A673 (cell line): ENCODE measurements around the gene HPSE. TPM values are rescaled to one million over a fixed set of nuclear protein-coding genes. Genes with fewer than 3 reads are reported as not detected.

Experiments
- BruUV-seq: library from RNA; stranded (reverse); fragments of 400-500 nt; replicated peaks from 2 replicates; lab custom pipeline; 2021; lab: Mats Ljungman, UMichigan
- CTCF ChIA-PET: fragments of 300-600 bp; sonication (Branson Sonifier 250); formaldehyde crosslinking; loops from one replicate; lab custom pipeline; 2022; ENCODE audit warnings: antibody characterized with exemption; lab: Charles Lee
- POLR2A ChIA-PET: fragments of 300-600 bp; sonication (Branson Sonifier 250); formaldehyde crosslinking; loops from one replicate; lab custom pipeline; 2022; ENCODE audit warnings: antibody characterized with exemption; ENCODE audit not compliant: low non-redundant PET; lab: Charles Lee
- DNase-seq: peaks from one replicate; pipeline ENCODE4 v3.0.0-alpha.2; 2015; ENCODE audit warnings: low spot score
- H3K27ac ChIP-seq: fragments of 200-600 bp; sonication (generic); 2 replicates; pipeline ENCODE4 v1.5.1; 2016; ENCODE audit warnings: mixed run types, low read depth, mild to moderate bottlenecking, mixed read lengths, antibody characterized with exemption, low read length; ENCODE audit not compliant: poor library complexity, severe bottlenecking
- H3K27me3 ChIP-seq: fragments of 200-600 bp; sonication (generic); replicated peaks from 2 replicates; pipeline ENCODE4 v1.6.1; 2017; ENCODE audit warnings: mixed run types, low read depth, mild to moderate bottlenecking, mixed read lengths, antibody characterized with exemption, low read length; ENCODE audit not compliant: insufficient read depth, poor library complexity
- H3K36me3 ChIP-seq: fragments of 200-600 bp; sonication (generic); 2 replicates; pipeline ENCODE4 v1.6.1; 2016; ENCODE audit warnings: mixed run types, mild to moderate bottlenecking, mixed read lengths, antibody characterized with exemption, low read length; ENCODE audit not compliant: insufficient read depth, poor library complexity, severe bottlenecking
- H3K4me1 ChIP-seq: fragments of 200-600 bp; sonication (generic); 2 replicates; pipeline ENCODE4 v1.6.1; 2017; ENCODE audit warnings: mixed run types, mild to moderate bottlenecking, mixed read lengths, antibody characterized with exemption, low read length; ENCODE audit not compliant: insufficient read depth, poor library complexity, severe bottlenecking
- H3K4me3 ChIP-seq: fragments of 200-600 bp; sonication (generic); 2 replicates; pipeline ENCODE4 v1.5.1; 2016; ENCODE audit warnings: low read depth, mixed run types, mild to moderate bottlenecking, mixed read lengths, low read length; ENCODE audit not compliant: poor library complexity, severe bottlenecking
- H3K9me3 ChIP-seq: fragments of 200-600 bp; sonication (generic); 2 replicates; pipeline ENCODE4 v1.6.1; 2016; ENCODE audit warnings: mixed run types, low read depth, mild to moderate bottlenecking, mixed read lengths, antibody characterized with exemption, low read length; ENCODE audit not compliant: poor library complexity, severe bottlenecking
- CTCF ChIP-seq: fragments of 300-800, 200-600 bp; sonication (generic); conservative IDR thresholded peaks from 2 replicates; pipeline ENCODE4 v1.5.1; 2017; ENCODE audit warnings: low read depth, mild to moderate bottlenecking, antibody characterized with exemption, low read length, moderate library complexity, mixed read lengths
- EZH2 ChIP-seq: fragments of 200-600 bp; sonication (generic); IDR thresholded peaks from 2 replicates; pipeline ENCODE4 v1.6.1; 2017; ENCODE audit warnings: borderline replicate concordance, low read depth, mild to moderate bottlenecking, mixed read lengths, antibody characterized with exemption, low read length; ENCODE audit not compliant: poor library complexity, severe bottlenecking
- intact Hi-C: fragments of 100-400 bp; cut with micrococcal nuclease; formaldehyde crosslinking; loops from one replicate; pipeline ENCODE4 v1.10.0; 2022; ENCODE audit not compliant: unreplicated experiment
- total RNA-seq: library from RNA; stranded (reverse); gene quantifications from 2 replicates; pipeline ENCODE4 v1.2.3, GENCODE V29; 2021

Gene HPSE
- total RNA-seq, 1 experiment from 2014 or later: 0.84 TPM

GRCh38 chr4:83250687-83251446 is 83.8 kb downstream of the HPSE start:
- H3K27me3 ChIP-seq: no peaks in the 10 kb centered on the region
- H3K9me3 ChIP-seq: no peaks in the 10 kb centered on the region
- no peak for DNase-seq
- BruUV-seq: no TSS peak
- H3K4me3 ChIP-seq: no peak overlapping the region
- H3K27ac ChIP-seq: no peak overlapping the region
- intact Hi-C loops: no loop called here
- CTCF ChIA-PET: no interaction called here
- H3K4me1 ChIP-seq: no peaks in the 10 kb centered on the region
- POLR2A ChIA-PET: no interaction called here
- no peak for TF ChIP-seq CTCF
- no peak for TF ChIP-seq EZH2
- H3K36me3 ChIP-seq: no peaks in the 10 kb centered on the region

GRCh38 chr4:83248486-83248885 is 86.2 kb downstream of the HPSE start:
- Histone ChIP-seq H3K36me3 (no peaks in the 10 kb centered on the region), H3K4me1 (no peaks in the 10 kb centered on the region), H3K27me3 (no peaks in the 10 kb centered on the region), H3K27ac (no peak overlapping the region), H3K4me3 (no peak overlapping the region), H3K9me3 (no peaks in the 10 kb centered on the region)
- CTCF ChIA-PET: no interaction called here
- intact Hi-C loops: no loop called here
- TF ChIP-seq EZH2 (no peak), CTCF (no peak)
- POLR2A ChIA-PET: no interaction called here
- no peak for DNase-seq
- no TSS peak for BruUV-seq

DNA sequence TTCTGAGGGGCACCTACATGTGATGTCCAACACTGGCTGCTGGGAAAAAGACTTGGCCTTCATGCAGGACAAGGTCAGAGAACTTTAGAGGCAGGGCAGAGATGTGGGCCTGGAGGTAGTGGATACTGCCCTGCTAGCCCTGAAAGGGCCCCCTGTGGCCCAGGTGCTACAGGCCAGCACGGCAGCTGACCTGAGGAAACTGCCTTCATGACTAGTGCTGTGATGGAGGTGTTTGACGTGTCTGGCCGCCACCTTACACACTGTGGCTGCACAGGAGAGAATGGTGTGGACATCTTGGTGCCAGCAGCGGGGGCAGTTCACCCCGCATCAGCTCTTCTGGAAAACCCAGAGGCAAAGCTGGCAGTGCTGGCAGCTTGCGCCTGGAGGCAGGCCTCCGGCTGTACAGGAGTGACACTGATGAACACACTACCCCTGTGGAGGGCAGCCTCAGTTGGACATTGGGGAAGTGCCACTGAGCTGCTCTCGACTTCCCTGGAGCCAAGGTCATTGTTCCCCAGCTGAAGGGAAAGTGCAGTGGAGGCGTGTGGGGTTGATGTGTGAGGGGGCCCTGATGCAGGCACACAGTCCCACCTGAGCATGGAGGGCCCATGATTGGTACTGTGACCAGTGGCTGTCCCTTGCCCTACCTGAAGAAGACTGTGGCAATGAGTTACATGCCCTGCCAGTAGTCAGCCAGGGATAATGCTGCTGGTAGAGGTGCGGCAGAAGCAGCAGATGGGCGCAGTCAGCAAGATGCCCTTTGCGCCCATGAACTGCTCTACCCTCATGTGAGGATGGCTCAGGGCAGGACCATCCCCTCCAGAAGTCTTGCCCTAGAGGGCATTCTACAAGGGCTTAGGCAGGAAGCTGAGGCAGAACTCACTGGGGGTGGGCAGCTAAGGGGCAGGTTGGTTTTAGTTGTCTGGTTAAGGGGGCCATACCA is 87.0 kb downstream of the HPSE start:
- no peaks in the 10 kb centered on the region for H3K4me1 ChIP-seq
- BruUV-seq: no TSS peak
- CTCF ChIA-PET: no interaction called here
- intact Hi-C loops: no loop called here
- no peaks in the 10 kb centered on the region for H3K27me3 ChIP-seq
- POLR2A ChIA-PET: no interaction called here
- H3K27ac ChIP-seq: no peak overlapping the region
- H3K36me3 ChIP-seq: no peaks in the 10 kb centered on the region
- TF ChIP-seq CTCF (no peak), EZH2 (no peak)
- no peaks in the 10 kb centered on the region for H3K9me3 ChIP-seq
- no peak overlapping the region for H3K4me3 ChIP-seq
- DNase-seq: no peak

Other genes starting within 250 kb of the HPSE start
- gene PLAC8, start 220.1 kb downstream of the HPSE start, total RNA-seq: 0.41 TPM in 1 of 2 replicates, not detected in the other
- 12.6 and 15.3 TPM in 2 replicates for gene COQ2, start 50.0 kb downstream of the HPSE start, total RNA-seq
- gene HELQ, start 121.0 kb upstream of the HPSE start, total RNA-seq: 6.6 and 11.5 TPM in 2 replicates
- gene MRPS18C, start 121.2 kb upstream of the HPSE start, total RNA-seq: 49.4 and 51.4 TPM in 2 replicates
- gene ABRAXAS1, start 150.3 kb upstream of the HPSE start, total RNA-seq: 17.6 and 19.9 TPM in 2 replicates
- gene GPAT3, start 201.3 kb upstream of the HPSE start, total RNA-seq: 0.74 and 1.2 TPM in 2 replicates